Measurements from ENCODE around the gene AOC2. TPM values are rescaled to one million over a fixed set of nuclear protein-coding genes. Genes with fewer than 3 reads are reported as not detected.

Gene AOC2
- total and polyA plus RNA-seq, 2 of the 8 experiments (the other 6 are each of a cell fraction or from before 2014, with no cell fraction given): 4.2 to 4.7 TPM

GRCh38 chr17:42832934-42833766 lies 11.2 kb upstream of the AOC2 start, which contains the start of gene PSME3 (continued):
- TF ChIP-seq CBX5 (IDR thresholded peaks at IDR 0.05; ENCODE audit: low read depth, low read length): no peak
- no peak for TF ChIP-seq RNF2 (IDR thresholded peaks at IDR 0.05; ENCODE audit: borderline replicate concordance, low read depth, low read length, missing control alignments, poor library complexity, severe bottlenecking)
- peak; percentile 77 for TF ChIP-seq ATF3 (IDR thresholded peaks at IDR 0.05; ENCODE audit: insufficient read depth, low read depth, low read length)
- TF ChIP-seq NANOG (IDR thresholded peaks at IDR 0.05; ENCODE audit: insufficient read depth, low read depth, low read length, poor library complexity, severe bottlenecking): no peak
- no peak for TF ChIP-seq CTBP2 (IDR thresholded peaks at IDR 0.05; ENCODE audit: borderline replicate concordance, insufficient read depth, insufficient read length, low read length)
- no peak for TF ChIP-seq POU5F1 (IDR thresholded peaks at IDR 0.05; ENCODE audit: low read depth, low read length)
- TF ChIP-seq SRF (IDR thresholded peaks at IDR 0.05; ENCODE audit: low read depth, low read length): peak; percentile 62
- TF ChIP-seq EP300 (IDR thresholded peaks at IDR 0.05; ENCODE audit: borderline replicate concordance in 1 of 2, low read depth in 2 of 2, low read length in 2 of 2): no peak
- TF ChIP-seq NRF1 (IDR thresholded peaks at IDR 0.05; ENCODE audit: low read depth, low read length): peak; percentile 42; the same call in 1 of the 2 replicates
- TF ChIP-seq EGR1 (IDR thresholded peaks at IDR 0.05; ENCODE audit: borderline replicate concordance, low read depth, low read length): no peak
- peak in 1 of 2 experiments; percentile 66; a peak in 2 of 4 replicates for TF ChIP-seq HDAC2 (IDR thresholded peaks at IDR 0.05; ENCODE audit: borderline replicate concordance in 1 of 2, low read depth in 2 of 2, low read length in 2 of 2)
- no peak for TF ChIP-seq SUZ12 (IDR thresholded peaks at IDR 0.05; ENCODE audit: low read length)
- no peak for TF ChIP-seq EZH2 (IDR thresholded peaks at IDR 0.05; ENCODE audit: low read depth, low read length, severe bottlenecking)
- no peak; a peak in 1 of 4 replicates for TF ChIP-seq RAD21 (IDR thresholded peaks at IDR 0.05 in 1 of 2, conservative IDR thresholded peaks at IDR 0.05 in 1 of 2; ENCODE audit: low read depth in 2 of 2, low read length in 2 of 2)
- TF ChIP-seq CREB1 (IDR thresholded peaks at IDR 0.05): peak; percentile 96
- TF ChIP-seq POLR2A (IDR thresholded peaks at IDR 0.05; ENCODE audit: control extremely low read depth in 1 of 2, low read depth in 2 of 2, low read length in 2 of 2): peak; percentile 87 to 94
- TF ChIP-seq TAF1 (IDR thresholded peaks at IDR 0.05; ENCODE audit: low read depth, low read length): peak; percentile 88
- no peak for TF ChIP-seq BACH1 (IDR thresholded peaks at IDR 0.05; ENCODE audit: low read length)
- no peak for TF ChIP-seq SP2 (IDR thresholded peaks at IDR 0.05; ENCODE audit: low read length)
- peak; percentile 64 for TF ChIP-seq SAP30 (IDR thresholded peaks at IDR 0.05; ENCODE audit: insufficient read depth, insufficient replicate concordance, low read length)
- TF ChIP-seq TBP (IDR thresholded peaks at IDR 0.05; ENCODE audit: low read depth, low read length): peak; percentile 84
